NCI-H2227 treated with DMSO at 0.1 percent for 48 hours (cell line): ENCODE data around the gene CRMP1.

Experiments used
- DNase-seq: peaks from one replicate; lab custom pipeline; 2025; lab: John Stamatoyannopoulos, UW

Gene CRMP1

GRCh38 chr4:5893004-5893580, at the start of gene CRMP1:
CRMP1 (minus strand) TSS chr4:5893086; CDS start chr4:5892969, 117 bp downstream.
- peak; percentile 78 for DNase-seq

- no peak for DNase-seq
Observed at GRCh38 chr4:5941601-5942000, 48.7 kb upstream of the CRMP1 start.

- DNase-seq, result no peak
Observed at GRCh38 chr4:5940470-5941203, 47.8 kb upstream of the CRMP1 start.

- no peak for DNase-seq
Observed at GRCh38 chr4:5933996-5934831, 41.3 kb upstream of the CRMP1 start.

GRCh38 chr4:5933116-5933515, 40.2 kb upstream of the CRMP1 start:
- DNase-seq, result peak; percentile 13

- no peak for DNase-seq
Observed at GRCh38 chr4:5932035-5932568, 39.2 kb upstream of the CRMP1 start.

GRCh38 chr4:5931526-5931925, 38.6 kb upstream of the CRMP1 start:
- DNase-seq, result no peak

- DNase-seq, result no peak
Observed at GRCh38 chr4:5930876-5931275, 38.0 kb upstream of the CRMP1 start.

- no peak for DNase-seq
Observed at GRCh38 chr4:5930456-5930855, 37.6 kb upstream of the CRMP1 start.

- DNase-seq, result no peak
Observed at GRCh38 chr4:5928844-5929420, 36.0 kb upstream of the CRMP1 start.

GRCh38 chr4:5928274-5928673, 35.4 kb upstream of the CRMP1 start:
- no peak for DNase-seq

- no peak for DNase-seq
Observed at GRCh38 chr4:5927747-5928146, 34.9 kb upstream of the CRMP1 start.

GRCh38 chr4:5927116-5927515, 34.2 kb upstream of the CRMP1 start:
- DNase-seq, result no peak

- no peak for DNase-seq
Observed at GRCh38 chr4:5926598-5926997, 33.7 kb upstream of the CRMP1 start.

- no peak for DNase-seq
Observed at GRCh38 chr4:5925419-5926200, 32.7 kb upstream of the CRMP1 start.

GRCh38 chr4:5924461-5925125, 31.7 kb upstream of the CRMP1 start:
- no peak for DNase-seq

GRCh38 chr4:5923376-5923775, 30.5 kb upstream of the CRMP1 start:
- DNase-seq, result no peak

GRCh38 chr4:5922556-5922955, 29.7 kb upstream of the CRMP1 start:
- DNase-seq, result no peak

- no peak for DNase-seq
Observed at GRCh38 chr4:5921981-5922380, 29.1 kb upstream of the CRMP1 start.

- no peak for DNase-seq
Observed at GRCh38 chr4:5921101-5921980, 28.5 kb upstream of the CRMP1 start.
